Stimulated activated CD8-positive, alpha-beta memory T cell treated with anti-CD3 and anti-CD28 coated beads, Interleukin-4, amount 100 ng/mL, for 4 hours (primary cell): ENCODE results near the gene DENND2C.

Source experiments
- DNase-seq, 2 donors: peaks; one replicate each; pipeline ENCODE4 v3.0.0-alpha.2; 2020; ENCODE audit warnings: low read depth in 2 of 2, low spot score in 1 of 2

DENND2C gene

DNA sequence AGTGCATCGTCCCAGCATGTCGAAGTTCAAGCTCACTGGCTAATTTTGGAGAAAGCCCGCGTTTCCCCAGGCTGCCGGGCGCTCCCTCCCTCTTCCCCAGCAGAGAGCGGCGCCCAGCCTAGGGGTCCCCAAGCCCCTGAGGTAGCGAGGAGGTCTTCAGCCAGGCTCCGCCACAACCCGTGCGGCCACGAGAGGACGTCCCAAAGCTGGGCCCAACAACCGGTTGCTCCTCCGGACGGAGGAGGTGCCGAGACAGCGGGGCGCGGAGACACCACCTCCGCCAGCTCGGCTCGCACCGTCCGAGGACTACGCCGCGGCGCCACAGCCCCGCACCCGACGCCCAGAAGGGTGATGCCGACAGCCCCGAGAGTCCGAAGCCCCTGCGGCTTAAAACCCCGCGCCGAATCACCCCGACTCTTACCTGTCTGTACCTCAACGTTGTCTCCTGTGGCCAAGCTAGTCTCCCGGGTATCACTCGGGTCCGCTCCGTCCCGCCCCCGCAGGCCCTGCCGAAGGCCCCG lies at the start of gene DENND2C:
TSS of gene DENND2C (minus strand) at position 488 of the 521 bp plus-strand sequence. CDS start 44,065 bp downstream, outside the sequence.
- DNase-seq: no peak

DNA sequence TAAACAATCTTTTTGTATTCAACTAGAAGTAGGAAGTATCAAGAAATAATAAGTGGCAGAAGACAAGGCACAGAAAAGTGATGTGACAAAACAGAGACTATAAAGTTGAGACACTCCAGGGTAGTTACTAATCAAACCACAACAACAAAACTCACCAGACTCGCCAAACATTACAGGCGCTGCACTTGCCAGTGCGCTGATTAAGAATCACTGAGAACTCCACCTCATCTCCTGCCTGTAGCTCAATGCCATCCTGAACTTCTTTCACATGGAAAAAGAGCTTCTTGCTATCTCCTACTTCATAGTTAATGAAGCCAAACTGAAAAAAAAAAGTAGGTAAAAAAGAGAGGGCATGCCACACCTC lies 49.6 kb upstream of the DENND2C start:
- DNase-seq: no peak

GRCh38 chr1:114718661-114719423 lies 49.0 kb upstream of the DENND2C start:
- DNase-seq: no peak

DNA sequence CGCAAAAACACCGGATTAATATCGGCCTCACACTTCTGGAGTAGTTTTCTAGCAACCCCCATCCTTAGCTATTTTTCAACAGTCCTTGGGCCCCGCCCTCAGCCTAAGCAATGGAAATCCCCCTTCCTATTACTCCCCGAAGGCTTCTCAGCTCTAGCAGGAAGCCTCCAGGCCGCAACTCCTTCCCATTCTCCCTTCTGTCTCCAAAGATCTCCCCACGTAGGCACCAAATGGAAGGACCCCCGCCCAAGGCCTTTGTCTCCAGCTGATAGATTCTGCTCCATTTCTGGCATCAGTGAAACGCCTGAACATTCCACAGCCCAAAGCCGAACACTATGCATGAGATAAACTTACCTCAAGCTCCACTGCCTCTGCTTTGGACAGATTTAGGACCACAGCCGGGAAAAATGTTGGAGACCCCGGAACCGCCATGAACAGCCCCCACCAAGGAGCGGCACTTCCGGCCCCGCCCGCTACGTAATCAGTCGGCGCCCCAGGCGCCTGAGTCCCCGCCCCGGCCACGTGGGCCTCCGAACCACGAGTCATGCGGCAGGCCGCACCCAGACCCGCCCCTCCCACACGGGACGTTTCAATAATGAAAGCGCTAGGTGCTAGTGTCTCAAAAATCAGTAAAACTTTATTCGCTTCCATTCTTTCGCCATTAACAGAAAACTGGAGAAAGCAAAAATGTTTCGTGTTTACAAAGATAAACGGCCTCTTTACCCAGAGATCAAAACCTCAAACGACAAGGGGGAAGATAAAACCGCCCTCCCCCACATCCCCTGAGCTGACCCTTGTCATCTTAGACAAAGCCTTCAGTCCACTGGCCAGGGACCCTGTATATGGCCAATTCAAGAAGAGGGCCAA lies 46.7 kb upstream of the DENND2C start, which contains the start of gene NRAS:
TSS of gene NRAS (minus strand) at position 468 of the 867 bp plus-strand sequence. CDS start 611 bp downstream, outside the sequence.
- peak; percentile 93 to 95 for DNase-seq

DNA sequence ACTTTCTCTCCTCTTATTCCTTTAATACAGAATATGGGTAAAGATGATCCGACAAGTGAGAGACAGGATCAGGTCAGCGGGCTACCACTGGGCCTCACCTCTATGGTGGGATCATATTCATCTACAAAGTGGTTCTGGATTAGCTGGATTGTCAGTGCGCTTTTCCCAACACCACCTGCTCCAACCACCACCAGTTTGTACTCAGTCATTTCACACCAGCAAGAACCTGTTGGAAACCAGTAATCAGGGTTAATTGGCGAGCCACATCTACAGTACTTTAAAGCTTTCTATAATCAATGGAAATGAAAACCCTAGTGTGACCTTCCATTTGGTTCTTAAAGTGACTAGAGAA lies 46.1 kb upstream of the DENND2C start:
- no peak for DNase-seq

DNA sequence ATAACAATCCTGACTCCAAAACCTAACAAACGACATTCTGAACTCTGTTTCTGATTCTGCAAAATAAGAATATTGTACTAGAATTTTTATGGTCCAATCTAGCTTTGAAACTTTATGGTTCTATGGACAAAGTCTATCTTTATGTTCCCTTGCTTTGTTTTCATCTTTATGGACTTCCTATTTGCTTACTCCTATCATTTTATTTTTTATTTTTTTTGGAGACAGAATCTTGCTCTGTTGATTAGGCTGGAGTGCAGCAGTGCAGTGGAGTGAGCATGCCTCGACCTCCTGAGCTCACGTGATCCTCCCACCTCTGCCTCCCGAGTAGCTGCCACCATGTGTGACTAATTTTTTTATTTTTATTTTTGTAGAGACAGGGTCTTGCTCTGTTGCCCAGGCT lies 43.1 kb upstream of the DENND2C start:
- DNase-seq: no peak

- DNase-seq: no peak
These were observed 40.5 kb upstream of the DENND2C start for GRCh38 chr1:114710360-114710759.

DNA sequence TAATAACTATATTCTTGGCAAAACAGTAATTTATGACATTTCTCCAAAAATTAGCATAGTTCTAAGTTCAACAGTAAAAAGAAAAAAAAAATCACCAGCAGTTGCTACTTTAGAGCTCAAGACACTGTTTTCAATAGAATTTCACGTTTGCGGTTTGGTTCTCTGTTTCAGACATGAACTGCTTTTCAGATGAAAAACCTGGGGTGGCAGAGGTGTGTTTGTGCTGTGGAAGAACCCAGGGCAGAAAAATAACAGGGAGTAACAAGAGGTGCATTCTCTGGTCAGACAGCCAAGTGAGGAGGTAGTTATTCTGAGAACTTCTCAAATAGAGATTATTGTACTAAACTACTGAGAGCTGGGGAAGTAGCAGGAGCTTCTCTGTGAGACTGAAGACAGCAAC lies 37.8 kb upstream of the DENND2C start:
- no peak for DNase-seq

DNA sequence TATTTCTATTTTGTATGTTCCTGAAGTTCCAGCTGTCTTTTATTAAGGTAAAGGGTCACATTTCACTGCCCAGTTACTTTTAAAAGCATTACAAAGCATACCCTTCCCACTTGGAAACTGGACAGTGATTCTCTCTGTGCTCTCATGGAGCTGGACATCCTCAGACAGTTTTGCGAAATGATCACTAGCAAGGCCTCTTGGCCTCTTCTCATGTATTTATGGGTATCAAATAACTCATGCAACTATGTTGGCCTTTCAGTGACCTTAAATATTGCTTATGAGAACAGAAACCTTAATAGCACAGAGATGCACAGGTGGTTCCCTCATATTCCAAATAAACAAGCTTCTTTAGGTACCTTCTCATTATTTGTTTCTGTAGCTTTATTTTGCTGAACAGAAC lies 33.4 kb upstream of the DENND2C start:
- no peak for DNase-seq

DNA sequence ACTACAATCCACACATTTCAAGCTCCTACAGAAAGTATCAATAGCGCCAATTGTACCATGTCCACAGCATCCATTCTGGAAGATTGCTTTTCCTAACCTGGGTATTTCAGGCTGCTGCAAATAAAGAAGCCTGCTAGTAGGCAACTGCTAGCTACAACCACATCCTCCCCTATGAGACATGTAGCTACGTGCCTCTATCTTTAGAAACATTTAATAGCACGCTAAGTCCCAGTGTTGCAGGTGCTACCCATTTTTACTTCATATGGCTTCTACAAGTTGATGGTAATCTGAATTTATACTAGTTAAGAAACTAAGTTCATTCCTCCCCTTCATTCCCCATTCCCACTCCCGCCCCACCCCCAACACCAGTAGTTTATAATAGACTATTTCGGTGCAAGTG lies 32.9 kb upstream of the DENND2C start:
- no peak for DNase-seq

GRCh38 chr1:114701931-114702330 lies 32.1 kb upstream of the DENND2C start:
- no peak for DNase-seq

GRCh38 chr1:114700036-114700600 lies 30.3 kb upstream of the DENND2C start:
- DNase-seq: no peak

GRCh38 chr1:114696810-114697209 lies 27.0 kb upstream of the DENND2C start:
- no peak for DNase-seq

GRCh38 chr1:114695430-114696058 lies 25.7 kb upstream of the DENND2C start, which contains the start of gene AMPD1:
Gene AMPD1, minus strand, starts transcription at chr1:114695546. Its CDS starts 75 bp downstream, at chr1:114695471.
- DNase-seq: no peak

- no peak for DNase-seq
These were observed 24.9 kb upstream of the DENND2C start for GRCh38 chr1:114694540-114695310.

- DNase-seq: no peak
These were observed 23.1 kb upstream of the DENND2C start for GRCh38 chr1:114692947-114693346.

DNA sequence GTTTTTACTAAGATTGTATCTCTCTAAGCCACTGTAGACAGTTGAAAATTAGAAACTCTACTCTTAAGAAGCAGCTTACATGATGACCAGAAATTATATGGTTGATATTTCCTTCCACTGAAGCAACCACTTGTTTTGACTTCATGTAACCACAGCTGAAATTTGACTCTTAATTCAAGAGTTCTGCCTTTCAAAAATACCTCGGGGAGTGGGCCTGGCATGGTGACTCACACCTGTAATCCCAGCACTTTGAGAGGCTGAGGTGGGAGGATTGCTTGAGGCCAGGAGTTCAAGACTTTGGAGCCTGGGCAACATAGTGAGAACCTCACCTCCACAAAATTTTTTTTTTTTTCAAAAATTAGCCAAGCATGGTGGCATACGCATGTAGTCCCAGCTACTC lies 21.2 kb upstream of the DENND2C start:
- no peak for DNase-seq

DNA sequence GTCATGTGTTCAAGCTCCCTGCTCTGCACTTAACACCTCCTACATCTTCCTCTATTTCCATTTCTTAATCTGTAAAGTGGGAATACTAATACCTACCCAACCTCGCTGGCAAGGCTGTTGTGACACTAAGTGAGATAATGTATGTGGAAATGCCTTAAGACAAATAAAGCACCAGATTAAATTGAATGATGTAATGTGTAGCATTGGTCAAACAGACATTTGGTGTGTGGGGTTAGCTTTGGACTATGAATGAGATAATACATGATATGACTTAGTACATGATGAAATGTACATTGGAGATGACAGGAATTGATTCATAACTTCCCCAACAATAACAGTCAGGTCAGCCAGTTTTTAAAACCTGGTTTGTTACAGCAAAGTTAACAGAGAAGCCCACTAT lies 20.3 kb upstream of the DENND2C start:
- no peak for DNase-seq

DNA sequence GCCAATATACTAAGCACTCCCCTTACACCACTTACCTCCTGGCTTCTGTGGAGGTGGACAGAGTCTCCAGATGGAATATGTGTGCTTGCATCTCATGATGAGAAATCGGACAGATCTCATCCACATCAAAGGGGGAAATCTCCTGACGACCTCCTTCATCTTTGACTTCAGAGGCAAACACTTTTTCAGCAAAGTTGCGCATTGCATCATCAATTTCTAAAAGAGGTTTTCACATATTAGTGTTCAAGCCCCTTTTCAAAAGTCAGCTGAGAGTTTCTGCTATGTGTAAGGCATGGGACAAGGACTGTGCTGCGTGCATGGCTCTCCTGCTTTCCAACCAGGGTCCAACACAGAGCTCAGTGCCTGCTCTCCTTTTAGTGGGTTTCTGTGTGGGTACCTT lies 18.7 kb upstream of the DENND2C start:
- DNase-seq: no peak

GRCh38 chr1:114685851-114686250 lies 16.0 kb upstream of the DENND2C start:
- no peak for DNase-seq
